ENCODE measurements around the gene LCE3D.
"Not testable (repeated sequence)": the region's sequence is repeated elsewhere in the genome, so short reads cannot be mapped to it uniquely, and the experiment has no call there.

The LCE3D gene

GRCh38 chr1:152582647-152583046, 2.3 kb upstream of the LCE3D start:
- DNase-seq = no peak
- Histone ChIP-seq H3K36me3 (replicated peaks; ENCODE audit: insufficient read depth, low read length) (no peaks in the 10 kb centered on the region), H4K20me1 (ENCODE audit: insufficient read depth, low read length) (no peaks in the 10 kb centered on the region), H3K27ac (ENCODE audit: low read length) (no peak overlapping the region), H3K4me1 (ENCODE audit: low read length) (no peaks in the 10 kb centered on the region), H3K4me2 (ENCODE audit: low read depth, low read length) (no peak overlapping the region), H2AFZ (ENCODE audit: low read length) (no peak overlapping the region), H3K27me3 (replicated peaks; ENCODE audit: insufficient read depth, low read length) (no peaks in the 10 kb centered on the region), H3K4me3 (ENCODE audit: low read length) (no peak overlapping the region), H3K9me2 (replicated peaks; ENCODE audit: insufficient read depth, low read length) (no peaks in the 10 kb centered on the region), H3F3A (ENCODE audit: insufficient read depth, low read length) (no peaks in the 10 kb centered on the region), H3K79me2 (ENCODE audit: low read length) (no peaks in the 10 kb centered on the region), H3K9ac (ENCODE audit: low read length) (no peak overlapping the region), H3K9me3 (replicated peaks; ENCODE audit: insufficient read depth, low read length) (no peaks in the 10 kb centered on the region)
- TF ChIP-seq EZH2phosphoT487 (IDR thresholded peaks at IDR 0.05; ENCODE audit: low read length) (no peak), EZH2 (optimal IDR thresholded peaks at IDR 0.05; ENCODE audit: low read depth, low read length) (no peak)
- TF ChIP-seq, protein P1, sequence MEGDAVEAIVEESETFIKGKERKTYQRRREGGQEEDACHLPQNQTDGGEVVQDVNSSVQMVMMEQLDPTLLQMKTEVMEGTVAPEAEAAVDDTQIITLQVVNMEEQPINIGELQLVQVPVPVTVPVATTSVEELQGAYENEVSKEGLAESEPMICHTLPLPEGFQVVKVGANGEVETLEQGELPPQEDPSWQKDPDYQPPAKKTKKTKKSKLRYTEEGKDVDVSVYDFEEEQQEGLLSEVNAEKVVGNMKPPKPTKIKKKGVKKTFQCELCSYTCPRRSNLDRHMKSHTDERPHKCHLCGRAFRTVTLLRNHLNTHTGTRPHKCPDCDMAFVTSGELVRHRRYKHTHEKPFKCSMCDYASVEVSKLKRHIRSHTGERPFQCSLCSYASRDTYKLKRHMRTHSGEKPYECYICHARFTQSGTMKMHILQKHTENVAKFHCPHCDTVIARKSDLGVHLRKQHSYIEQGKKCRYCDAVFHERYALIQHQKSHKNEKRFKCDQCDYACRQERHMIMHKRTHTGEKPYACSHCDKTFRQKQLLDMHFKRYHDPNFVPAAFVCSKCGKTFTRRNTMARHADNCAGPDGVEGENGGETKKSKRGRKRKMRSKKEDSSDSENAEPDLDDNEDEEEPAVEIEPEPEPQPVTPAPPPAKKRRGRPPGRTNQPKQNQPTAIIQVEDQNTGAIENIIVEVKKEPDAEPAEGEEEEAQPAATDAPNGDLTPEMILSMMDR (IDR thresholded peaks at IDR 0.05; ENCODE audit: low read length) = no peak

- H3K27ac ChIP-seq (ENCODE audit: low read length); H3K4me1 ChIP-seq (ENCODE audit: low read length); H3K9ac ChIP-seq (ENCODE audit: low read length); DNase-seq; H3K9me3 ChIP-seq (replicated peaks; ENCODE audit: insufficient read depth, low read length); H3K27me3 ChIP-seq (replicated peaks; ENCODE audit: insufficient read depth, low read length); H3K36me3 ChIP-seq (replicated peaks; ENCODE audit: insufficient read depth, low read length); H2AFZ ChIP-seq (ENCODE audit: low read length); H3K79me2 ChIP-seq (ENCODE audit: low read length); H4K20me1 ChIP-seq (ENCODE audit: insufficient read depth, low read length); H3K9me2 ChIP-seq (replicated peaks; ENCODE audit: insufficient read depth, low read length); H3F3A ChIP-seq (ENCODE audit: insufficient read depth, low read length); H3K4me2 ChIP-seq (ENCODE audit: low read depth, low read length); H3K4me3 ChIP-seq (ENCODE audit: low read length): not testable (repeated sequence)
Observed at GRCh38 chr1:152579526-152579925, 790 bp downstream of the LCE3D start.

DNA sequence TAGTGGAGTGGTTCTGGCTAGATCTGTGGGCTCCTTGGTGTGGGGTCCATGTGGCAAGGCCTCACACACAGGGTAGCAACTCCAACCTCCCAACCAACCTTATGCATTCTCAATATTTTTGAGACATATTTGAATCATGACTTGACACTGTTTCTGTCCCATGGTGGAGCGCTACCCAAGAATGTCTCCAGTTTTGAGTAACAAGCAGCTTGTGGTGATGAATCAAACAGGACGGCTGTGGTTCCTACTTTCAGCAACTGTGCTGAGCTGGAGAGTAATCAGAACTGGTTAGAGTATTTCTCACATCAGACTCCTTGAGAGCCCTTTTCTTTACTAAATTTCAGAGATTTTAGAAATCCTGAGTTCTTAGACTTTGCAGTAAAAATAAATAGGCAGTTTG, 3.1 kb downstream of the LCE3D start:
- H3K79me2 ChIP-seq (ENCODE audit: low read length) = no peaks in the 10 kb centered on the region
- H3K27ac ChIP-seq (ENCODE audit: low read length) = no peak overlapping the region
- no peak for DNase-seq
- H4K20me1 ChIP-seq (ENCODE audit: insufficient read depth, low read length) = no peaks in the 10 kb centered on the region
- no peak overlapping the region for H3K4me2 ChIP-seq (ENCODE audit: low read depth, low read length)
- no peaks in the 10 kb centered on the region for H3F3A ChIP-seq (ENCODE audit: insufficient read depth, low read length)
- H3K4me1 ChIP-seq (ENCODE audit: low read length) = no peaks in the 10 kb centered on the region
- no peaks in the 10 kb centered on the region for H3K9me3 ChIP-seq (replicated peaks; ENCODE audit: insufficient read depth, low read length)
- no peaks in the 10 kb centered on the region for H3K36me3 ChIP-seq (replicated peaks; ENCODE audit: insufficient read depth, low read length)
- H2AFZ ChIP-seq (ENCODE audit: low read length) = no peak overlapping the region
- no peaks in the 10 kb centered on the region for H3K9me2 ChIP-seq (replicated peaks; ENCODE audit: insufficient read depth, low read length)
- H3K4me3 ChIP-seq (ENCODE audit: low read length) = no peak overlapping the region
- no peak overlapping the region for H3K9ac ChIP-seq (ENCODE audit: low read length)
- TF ChIP-seq EZH2phosphoT487 (IDR thresholded peaks at IDR 0.05; ENCODE audit: low read length) = no peak
- TF ChIP-seq, protein P1 (IDR thresholded peaks at IDR 0.05; ENCODE audit: low read length) = no peak
- no peak for TF ChIP-seq EZH2 (optimal IDR thresholded peaks at IDR 0.05; ENCODE audit: low read depth, low read length)
- H3K27me3 ChIP-seq (replicated peaks; ENCODE audit: insufficient read depth, low read length) = no peaks in the 10 kb centered on the region

GRCh38 chr1:152566681-152567080, 13.6 kb downstream of the LCE3D start, which contains the start of gene LCE3E:
TSS of gene LCE3E (minus strand) at chr1:152566780. CDS start at chr1:152566208, 572 bp downstream.
- no peaks in the 10 kb centered on the region for H3F3A ChIP-seq (ENCODE audit: insufficient read depth, low read length)
- H3K79me2 ChIP-seq (ENCODE audit: low read length) = no peaks in the 10 kb centered on the region
- no peak within 1 kb of the TSS for H3K4me2 ChIP-seq (ENCODE audit: low read depth, low read length)
- no peaks in the 10 kb centered on the region for H3K9me2 ChIP-seq (replicated peaks; ENCODE audit: insufficient read depth, low read length)
- no peaks in the 10 kb centered on the region for H4K20me1 ChIP-seq (ENCODE audit: insufficient read depth, low read length)
- H2AFZ ChIP-seq (ENCODE audit: low read length) = no peak within 1 kb of the TSS
- H3K4me3 ChIP-seq (ENCODE audit: low read length) = no peak within 1 kb of the TSS
- H3K9ac ChIP-seq (ENCODE audit: low read length) = no peak within 1 kb of the TSS
- no peak within 1 kb of the TSS for H3K27ac ChIP-seq (ENCODE audit: low read length)
- H3K27me3 ChIP-seq (replicated peaks; ENCODE audit: insufficient read depth, low read length) = no peaks in the 10 kb centered on the region
- no peaks in the 10 kb centered on the region for H3K9me3 ChIP-seq (replicated peaks; ENCODE audit: insufficient read depth, low read length)
- no peaks in the 10 kb centered on the region for H3K4me1 ChIP-seq (ENCODE audit: low read length)
- DNase-seq = no peak
- H3K36me3 ChIP-seq (replicated peaks; ENCODE audit: insufficient read depth, low read length) = no peaks in the 10 kb centered on the region
- TF ChIP-seq EZH2phosphoT487 (IDR thresholded peaks at IDR 0.05; ENCODE audit: low read length) (no peak), EZH2 (optimal IDR thresholded peaks at IDR 0.05; ENCODE audit: low read depth, low read length) (no peak)
- TF ChIP-seq, protein P1 (IDR thresholded peaks at IDR 0.05; ENCODE audit: low read length) = no peak

All from MM.1S (cell line).